ENCODE measurements around the gene SPEM3. TPM values are rescaled to one million over a fixed set of nuclear protein-coding genes. Genes with fewer than 3 reads are reported as not detected.

SPEM3 gene
- total and polyA plus RNA-seq, 2 of the 13 experiments (the other 11 are each of a cell fraction or from before 2014, with no cell fraction given), result not detected

GRCh38 chr17:7394452-7395191 lies 34.0 kb upstream of the SPEM3 start, which contains the start of gene PLSCR3 (continued):
- TF ChIP-seq FOXA1 (IDR thresholded peaks at IDR 0.05) (no peak), FOXA1 (CRISPR knock-in tag; IDR thresholded peaks at IDR 0.05) (no peak), NCOA1 (CRISPR knock-in tag; IDR thresholded peaks at IDR 0.05) (no peak), ZNF318 (CRISPR knock-in tag; IDR thresholded peaks at IDR 0.05) (no peak), KLF15 (CRISPR knock-in tag; IDR thresholded peaks at IDR 0.05; ENCODE audit: borderline replicate concordance) (no peak), RBM39 (IDR thresholded peaks at IDR 0.05; ENCODE audit: low read depth, low read length, poor library complexity, severe bottlenecking) (peak; percentile 75), DMAP1 (CRISPR knock-in tag; IDR thresholded peaks at IDR 0.05) (peak; percentile 64; the same call in 1 of the 2 replicates), NFATC3 (CRISPR knock-in tag; IDR thresholded peaks at IDR 0.05) (peak; percentile 26; the same call in 1 of the 2 replicates), THAP8 (CRISPR knock-in tag; IDR thresholded peaks at IDR 0.05; ENCODE audit: borderline replicate concordance) (no peak), HMGA1 (CRISPR knock-in tag; conservative IDR thresholded peaks at IDR 0.05) (no peak), ZNF337 (CRISPR knock-in tag; IDR thresholded peaks at IDR 0.05; ENCODE audit: borderline replicate concordance, low read depth) (no peak), AGO2 (optimal IDR thresholded peaks at IDR 0.05; ENCODE audit: low read depth, low read length) (no peak), GTF3A (CRISPR knock-in tag; conservative IDR thresholded peaks at IDR 0.05) (no peak), KAT8 (CRISPR knock-in tag; IDR thresholded peaks at IDR 0.05) (peak; percentile 21; the same call in 1 of the 2 replicates), PPARG (CRISPR knock-in tag; conservative IDR thresholded peaks at IDR 0.05) (no peak), ZNF441 (CRISPR knock-in tag; IDR thresholded peaks at IDR 0.05; ENCODE audit: borderline replicate concordance) (no peak), KDM6A (CRISPR knock-in tag; IDR thresholded peaks at IDR 0.05; ENCODE audit: low read depth) (no peak), ZNF430 (CRISPR knock-in tag; IDR thresholded peaks at IDR 0.05) (no peak), NFE2 (CRISPR knock-in tag; IDR thresholded peaks at IDR 0.05) (no peak), DR1 (CRISPR knock-in tag; IDR thresholded peaks at IDR 0.05) (peak; percentile 48; the same call in 1 of the 2 replicates), TRAFD1 (CRISPR knock-in tag; IDR thresholded peaks at IDR 0.05; ENCODE audit: borderline replicate concordance) (no peak)

Measured in HepG2 (cell line).